HepG2 (cell line): ENCODE measurements around the gene RARA. TPM values are rescaled to one million over a fixed set of nuclear protein-coding genes. Genes with fewer than 3 reads are reported as not detected.

Experiments used
- AGO1 ChIP-seq: fragments of 200-400 bp; formaldehyde crosslinking; IDR thresholded peaks from 2 replicates; pipeline ENCODE4 v1.6.1; 2017; ENCODE audit warnings: mild to moderate bottlenecking, low read depth, low read length, moderate library complexity; ENCODE audit not compliant: poor library complexity, severe bottlenecking
- DPF2 ChIP-seq: sonication (generic); formaldehyde crosslinking; IDR thresholded peaks from 2 replicates; pipeline ENCODE4 v1.4.0; 2020; ENCODE audit warnings: mild to moderate bottlenecking, low read depth, missing genetic modification reagents, borderline replicate concordance
- ETS1 ChIP-seq: sonication (generic); formaldehyde crosslinking; IDR thresholded peaks from 2 replicates; pipeline ENCODE4 v1.4.0; 2020; ENCODE audit warnings: missing genetic modification reagents
- FIP1L1 ChIP-seq: fragments of 200-400 bp; formaldehyde crosslinking; IDR thresholded peaks from 2 replicates; pipeline ENCODE4 v1.6.1; 2018; ENCODE audit warnings: low read depth, mild to moderate bottlenecking, low read length, moderate library complexity, borderline replicate concordance; ENCODE audit not compliant: insufficient read depth
- FOXO1 ChIP-seq: sonication (generic); formaldehyde crosslinking; IDR thresholded peaks from 2 replicates; pipeline ENCODE4 v1.4.0; 2020; ENCODE audit warnings: missing genetic modification reagents
- FOXP1 ChIP-seq, 2 experiments: fragments of 450-650 bp in 1 of 2; IDR thresholded peaks; 2 replicates each; pipeline ENCODE4 v1.6.1; 2017 to 2018; ENCODE audit warnings: antibody characterized with exemption in 1 of 2
- HNRNPUL1 ChIP-seq: fragments of 200-400 bp; formaldehyde crosslinking; IDR thresholded peaks from 2 replicates; pipeline ENCODE4 v1.6.1; 2017; ENCODE audit warnings: low read depth, mild to moderate bottlenecking, low read length, moderate library complexity
- MTF2 ChIP-seq: sonication (generic); formaldehyde crosslinking; IDR thresholded peaks from 2 replicates; pipeline ENCODE4 v1.5.0; 2020; ENCODE audit warnings: missing genetic modification reagents, borderline replicate concordance
- PHB2 ChIP-seq: fragments of 450-650 bp; IDR thresholded peaks from 2 replicates; pipeline ENCODE4 v1.6.1; 2018; ENCODE audit not compliant: partially characterized antibody
- PHF8 ChIP-seq: sonication (generic); formaldehyde crosslinking; IDR thresholded peaks from 2 replicates; pipeline ENCODE4 v1.5.0; 2020; ENCODE audit warnings: missing genetic modification reagents
- PTBP1 ChIP-seq: fragments of 200-400 bp; formaldehyde crosslinking; IDR thresholded peaks from 2 replicates; pipeline ENCODE4 v1.6.1; 2018; ENCODE audit warnings: low read length, low read depth; ENCODE audit not compliant: poor library complexity, severe bottlenecking
- SRF ChIP-seq: IDR thresholded peaks from 2 replicates; pipeline ENCODE4 v1.6.1; 2011; ENCODE audit warnings: mild to moderate bottlenecking, low read depth, low read length, moderate library complexity
- TEAD2 ChIP-seq: sonication (generic); formaldehyde crosslinking; IDR thresholded peaks from 2 replicates; pipeline ENCODE4 v1.9.0; 2021; ENCODE audit warnings: missing genetic modification reagents
- THRA ChIP-seq: sonication (generic); formaldehyde crosslinking; IDR thresholded peaks from 2 replicates; pipeline ENCODE4 v1.4.0; 2020; ENCODE audit warnings: missing genetic modification reagents, borderline replicate concordance
- TOE1 ChIP-seq: sonication (generic); formaldehyde crosslinking; IDR thresholded peaks from 2 replicates; pipeline ENCODE4 v1.4.0; 2020; ENCODE audit warnings: mild to moderate bottlenecking, missing genetic modification reagents
- ZBTB20 ChIP-seq: sonication (generic); formaldehyde crosslinking; IDR thresholded peaks from 2 replicates; pipeline ENCODE4 v1.8.1; 2023; ENCODE audit warnings: missing genetic modification reagents, low read depth, mild to moderate bottlenecking, borderline replicate concordance
- ZNF24 ChIP-seq: fragments of 450-650 bp; IDR thresholded peaks from 2 replicates; pipeline ENCODE4 v1.6.1; 2017; ENCODE audit warnings: antibody characterized with exemption, mild to moderate bottlenecking
- ZNF30 ChIP-seq: sonication (generic); formaldehyde crosslinking; IDR thresholded peaks from 2 replicates; pipeline ENCODE4 v1.5.0; 2020; ENCODE audit warnings: mild to moderate bottlenecking, missing genetic modification reagents
- ZNF33B ChIP-seq: sonication (generic); formaldehyde crosslinking; IDR thresholded peaks from 2 replicates; pipeline ENCODE4 v1.5.1; 2020; ENCODE audit warnings: mild to moderate bottlenecking, missing genetic modification reagents
- ZNF577 ChIP-seq: sonication (generic); formaldehyde crosslinking; IDR thresholded peaks from 2 replicates; pipeline ENCODE4 v1.4.0; 2020; ENCODE audit warnings: mild to moderate bottlenecking, low read depth, missing genetic modification reagents, borderline replicate concordance
- ZNF619 ChIP-seq: sonication (generic); formaldehyde crosslinking; IDR thresholded peaks from 2 replicates; pipeline ENCODE4 v1.4.0; 2020; ENCODE audit warnings: mild to moderate bottlenecking, missing genetic modification reagents
- ZNF784 ChIP-seq: sonication (generic); formaldehyde crosslinking; IDR thresholded peaks from 2 replicates; pipeline ENCODE4 v1.5.1; 2020; ENCODE audit warnings: missing genetic modification reagents, mild to moderate bottlenecking, borderline replicate concordance
- ZNF788 ChIP-seq: sonication (generic); formaldehyde crosslinking; IDR thresholded peaks from 2 replicates; pipeline ENCODE4 v1.5.0; 2020; ENCODE audit warnings: mild to moderate bottlenecking, missing genetic modification reagents, borderline replicate concordance
- ZNF800 ChIP-seq: sonication (generic); formaldehyde crosslinking; IDR thresholded peaks from 2 replicates; pipeline ENCODE4 v1.4.0; 2020; ENCODE audit warnings: missing genetic modification reagents
- ZNF841 ChIP-seq: sonication (generic); formaldehyde crosslinking; IDR thresholded peaks from 2 replicates; pipeline ENCODE4 v1.8.1; 2023; ENCODE audit warnings: missing genetic modification reagents, borderline replicate concordance
- polyA plus RNA-seq, 8 experiments: library from polyadenylated mRNA; depleted of rRNA in 3 of 8; stranded (reverse) in 7 of 8; unstranded in 1 of 8; fragments of >200 nt; fragmentation: Illumina TruSeq in 4 of 8; extraction: Trizol in 4 of 8; gene quantifications; 2 replicates each; pipeline versions ENCODE4 v1.2.1 to v1.2.3, GENCODE V29; 2011 to 2016; ENCODE audit warnings: low read depth in 4 of 8, missing spikeins in 1 of 8, mixed read lengths in 1 of 8; ENCODE audit not compliant: insufficient read depth in 1 of 8
- total RNA-seq, 5 experiments: library from RNA; depleted of rRNA; stranded (reverse); fragments of >200 nt; fragmentation: Illumina TruSeq; extraction: Trizol; gene quantifications; 2 replicates each; pipeline ENCODE4 v1.2.3, GENCODE V29; 2016; ENCODE audit warnings: low read depth in 1 of 5
- TF ChIP-seq, protein P1 (sequence below): sonication (generic); formaldehyde crosslinking; IDR thresholded peaks from 2 replicates; pipeline ENCODE4 v1.4.0; 2020; ENCODE audit warnings: mild to moderate bottlenecking, missing genetic modification reagents

Gene RARA
- total and polyA plus RNA-seq, 2 of the 13 experiments (the other 11 are each of a cell fraction or from before 2014, with no cell fraction given): 6.4 to 8.6 TPM

GRCh38 chr17:40362696-40363110, 53.7 kb downstream of the RARA start (continued):
- TF ChIP-seq FOXO1 (CRISPR knock-in tag): peak; percentile 49
- TF ChIP-seq ZNF577: no peak
- peak; percentile 92 for TF ChIP-seq ETS1 (CRISPR knock-in tag)
- TF ChIP-seq AGO1: no peak
- TF ChIP-seq MTF2: peak; percentile 18; the same call in 1 of the 2 replicates
- peak; percentile 92 for TF ChIP-seq ZNF800 (CRISPR knock-in tag)
- TF ChIP-seq ZNF33B: peak; percentile 93; the same call in 1 of the 2 replicates
- TF ChIP-seq PHB2: no peak
- TF ChIP-seq SRF: no peak
- TF ChIP-seq ZNF30: no peak
- TF ChIP-seq, protein P1, sequence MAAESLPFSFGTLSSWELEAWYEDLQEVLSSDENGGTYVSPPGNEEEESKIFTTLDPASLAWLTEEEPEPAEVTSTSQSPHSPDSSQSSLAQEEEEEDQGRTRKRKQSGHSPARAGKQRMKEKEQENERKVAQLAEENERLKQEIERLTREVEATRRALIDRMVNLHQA (CRISPR knock-in tag): no peak
- TF ChIP-seq HNRNPUL1: no peak
- TF ChIP-seq DPF2 (CRISPR knock-in tag): no peak
- 0 out of 2 replicates have a peak, but pooled peaks have one; percentile 67 for TF ChIP-seq ZBTB20 (CRISPR knock-in tag)
- peak; percentile 89 for TF ChIP-seq ZNF784
- TF ChIP-seq ZNF788 (CRISPR knock-in tag): peak; percentile 91
- TF ChIP-seq FIP1L1: no peak
- 0 out of 2 replicates have a peak, but pooled peaks have one; percentile 21 for TF ChIP-seq TEAD2 (CRISPR knock-in tag)
- peak; percentile 81; the same call in 1 of the 2 replicates for TF ChIP-seq TOE1
- TF ChIP-seq FOXP1 (IDR thresholded peaks at IDR 0.05): no peak
- TF ChIP-seq FOXP1 (CRISPR knock-in tag; IDR thresholded peaks at IDR 0.05): no peak
- no peak for TF ChIP-seq ZNF24
- peak; percentile 77 for TF ChIP-seq PHF8 (CRISPR knock-in tag)
- no peak for TF ChIP-seq ZNF841
- TF ChIP-seq THRA (CRISPR knock-in tag): peak; percentile 79
- TF ChIP-seq ZNF619 (CRISPR knock-in tag): 0 out of 2 replicates have a peak, but pooled peaks have one; percentile 24
- no peak for TF ChIP-seq PTBP1
